GM10266 (cell line): ENCODE results near the gene MAP2K5.

Experiments
- DNase-seq: peaks from one replicate; pipeline ENCODE4 v3.0.0; 2012; ENCODE audit errors: extremely low spot score
- TF ChIP-seq, protein P1 (sequence below): IDR thresholded peaks from 2 replicates; pipeline ENCODE4 v1.5.1; 2012; ENCODE audit warnings: mild to moderate bottlenecking, low read depth; ENCODE audit not compliant: control insufficient read depth, insufficient read depth; ENCODE audit errors: missing control alignments

The MAP2K5 gene

GRCh38 chr15:67805666-67806516, 263.4 kb downstream of the MAP2K5 start:
- DNase-seq: no peak
- TF ChIP-seq, protein P1, sequence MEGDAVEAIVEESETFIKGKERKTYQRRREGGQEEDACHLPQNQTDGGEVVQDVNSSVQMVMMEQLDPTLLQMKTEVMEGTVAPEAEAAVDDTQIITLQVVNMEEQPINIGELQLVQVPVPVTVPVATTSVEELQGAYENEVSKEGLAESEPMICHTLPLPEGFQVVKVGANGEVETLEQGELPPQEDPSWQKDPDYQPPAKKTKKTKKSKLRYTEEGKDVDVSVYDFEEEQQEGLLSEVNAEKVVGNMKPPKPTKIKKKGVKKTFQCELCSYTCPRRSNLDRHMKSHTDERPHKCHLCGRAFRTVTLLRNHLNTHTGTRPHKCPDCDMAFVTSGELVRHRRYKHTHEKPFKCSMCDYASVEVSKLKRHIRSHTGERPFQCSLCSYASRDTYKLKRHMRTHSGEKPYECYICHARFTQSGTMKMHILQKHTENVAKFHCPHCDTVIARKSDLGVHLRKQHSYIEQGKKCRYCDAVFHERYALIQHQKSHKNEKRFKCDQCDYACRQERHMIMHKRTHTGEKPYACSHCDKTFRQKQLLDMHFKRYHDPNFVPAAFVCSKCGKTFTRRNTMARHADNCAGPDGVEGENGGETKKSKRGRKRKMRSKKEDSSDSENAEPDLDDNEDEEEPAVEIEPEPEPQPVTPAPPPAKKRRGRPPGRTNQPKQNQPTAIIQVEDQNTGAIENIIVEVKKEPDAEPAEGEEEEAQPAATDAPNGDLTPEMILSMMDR: no peak

DNA sequence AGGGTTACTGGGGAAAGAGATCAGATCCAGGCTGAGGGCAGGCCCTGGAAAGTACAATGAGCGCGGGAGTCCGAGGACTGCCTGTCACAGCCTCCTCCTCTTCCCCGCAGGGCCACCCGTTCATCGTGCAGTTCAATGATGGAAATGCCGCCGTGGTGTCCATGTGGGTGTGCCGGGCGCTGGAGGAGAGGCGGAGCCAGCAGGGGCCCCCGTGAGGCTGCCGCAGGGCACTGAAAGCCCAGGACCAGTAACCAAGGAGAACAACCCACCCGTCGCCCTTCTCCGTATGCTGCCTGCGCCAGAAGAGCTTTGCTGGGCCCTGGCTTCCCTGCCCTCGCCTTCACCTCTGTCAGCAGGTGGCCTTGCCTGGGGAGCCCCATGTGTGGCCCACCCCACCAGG, 264.0 kb downstream of the MAP2K5 start:
- DNase-seq: no peak
- TF ChIP-seq, protein P1: no peak

DNA sequence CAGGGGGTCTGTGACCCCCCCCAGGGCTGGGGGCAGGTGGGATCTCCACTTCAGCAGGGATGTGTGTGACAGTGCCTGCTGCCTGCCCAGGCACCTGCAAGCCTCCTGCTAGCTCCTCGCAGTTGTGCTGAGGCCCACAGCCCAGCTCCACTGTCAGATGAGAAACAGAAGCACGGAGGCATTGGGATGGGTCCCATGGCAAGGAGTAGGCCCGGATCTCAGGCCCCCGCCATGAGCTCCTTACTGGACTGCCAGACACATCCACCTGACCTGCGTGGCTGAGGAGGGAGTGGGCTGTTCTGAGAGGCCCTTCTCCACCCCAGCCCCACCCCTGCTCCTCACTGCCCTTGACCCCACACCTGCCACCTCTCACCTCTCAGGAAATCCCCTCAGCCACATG, 264.6 kb downstream of the MAP2K5 start:
- DNase-seq: no peak
- TF ChIP-seq, protein P1: no peak

DNA sequence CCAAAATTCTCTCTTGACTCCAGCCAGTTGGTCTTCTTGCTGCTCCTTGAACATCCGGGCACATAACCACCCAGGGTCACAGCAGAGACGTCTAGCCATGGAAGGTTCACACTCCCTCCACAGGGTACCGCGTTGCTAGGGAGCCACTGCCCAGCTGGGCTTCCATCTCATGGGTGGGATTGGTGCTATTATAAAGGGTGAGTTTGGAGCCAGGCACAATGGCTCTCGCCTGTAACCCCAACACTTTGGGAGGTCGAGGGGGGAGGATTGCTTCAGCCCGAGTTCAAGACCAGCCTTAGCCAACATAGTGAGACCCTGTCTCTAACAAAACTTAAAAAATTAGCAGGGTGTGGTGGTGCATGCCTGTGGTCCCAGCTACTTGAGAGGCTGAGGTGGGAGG, 265.3 kb downstream of the MAP2K5 start:
- TF ChIP-seq, protein P1: no peak
- DNase-seq: no peak

- DNase-seq: no peak
- TF ChIP-seq, protein P1: no peak
Measured at GRCh38 chr15:67808821-67809220, 266.3 kb downstream of the MAP2K5 start.

- DNase-seq: no peak
- TF ChIP-seq, protein P1: no peak
Measured at GRCh38 chr15:67809441-67809840, 266.9 kb downstream of the MAP2K5 start.

DNA sequence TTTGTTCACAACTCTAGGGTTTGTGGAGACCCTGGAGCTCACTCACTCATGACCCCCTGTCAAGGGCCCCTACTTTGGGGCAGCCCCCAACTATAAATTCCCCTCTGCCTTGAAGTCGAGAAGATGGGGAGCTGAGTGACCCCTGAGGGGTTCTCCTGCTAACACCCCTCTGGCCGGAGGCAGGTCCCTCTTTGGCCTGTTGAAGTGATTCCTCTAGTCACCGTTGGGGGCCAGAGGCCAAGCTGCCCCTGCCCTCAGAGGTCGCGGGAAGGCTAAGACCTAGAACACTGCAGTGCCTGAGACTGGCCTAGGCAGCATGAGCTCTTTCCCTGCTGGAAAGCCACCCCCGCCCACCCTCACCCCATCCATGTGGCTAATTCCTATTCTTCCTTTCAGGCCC, 267.4 kb downstream of the MAP2K5 start:
- DNase-seq: no peak
- TF ChIP-seq, protein P1: no peak
